Adipocyte (in vitro differentiated cells): ENCODE measurements around the gene ATXN7L1.

Source experiments
- DNase-seq: peaks from one replicate; pipeline ENCODE4 v3.0.0-alpha.2; 2015; ENCODE audit warnings: low read depth
- H3K27me3 ChIP-seq: replicated peaks from 2 replicates; pipeline ENCODE4 v1.7.0; 2013; ENCODE audit warnings: mild to moderate bottlenecking, low read length, moderate library complexity; ENCODE audit not compliant: control insufficient read depth, insufficient read depth
- H3K36me3 ChIP-seq: 2 replicates; pipeline ENCODE4 v1.7.0; 2013; ENCODE audit warnings: low read length, mild to moderate bottlenecking, moderate library complexity; ENCODE audit not compliant: control insufficient read depth, insufficient read depth, severe bottlenecking
- H3K4me1 ChIP-seq: 2 replicates; pipeline ENCODE4 v1.7.0; 2013; ENCODE audit warnings: mild to moderate bottlenecking, low read length, moderate library complexity; ENCODE audit not compliant: control insufficient read depth, insufficient read depth
- H3K4me3 ChIP-seq: 2 replicates; pipeline ENCODE4 v1.7.0; 2013; ENCODE audit warnings: mild to moderate bottlenecking, low read length, moderate library complexity
- H3K9ac ChIP-seq: 2 replicates; pipeline ENCODE4 v1.7.0; 2013; ENCODE audit warnings: mild to moderate bottlenecking, low read length, moderate library complexity
- H3K9me3 ChIP-seq: 2 replicates; pipeline ENCODE4 v1.7.0; 2013; ENCODE audit warnings: mild to moderate bottlenecking, low read length, moderate library complexity; ENCODE audit not compliant: control insufficient read depth

ATXN7L1 gene

DNA sequence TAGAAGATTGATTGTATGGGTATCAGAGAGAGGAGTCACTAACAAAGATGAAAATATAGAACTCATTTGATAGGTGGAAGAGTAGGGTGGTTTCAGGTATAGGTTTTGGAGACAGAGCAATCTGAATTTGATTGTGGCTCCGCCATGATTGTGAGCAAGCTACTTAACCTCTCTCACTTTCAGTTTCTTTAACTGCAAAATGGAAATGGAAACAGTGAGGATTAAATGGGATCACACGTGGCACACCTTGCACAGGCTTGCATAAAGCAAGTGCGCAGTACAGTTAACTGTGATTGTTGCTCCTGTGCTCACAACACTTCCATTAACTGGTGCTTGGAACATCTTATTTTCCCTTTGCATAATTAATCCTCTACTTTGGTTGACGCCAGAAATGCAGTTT lies 54.9 kb downstream of the ATXN7L1 start:
- Histone ChIP-seq H3K4me3 (no peak overlapping the region), H3K36me3 (peaks cover 6% of the 10 kb centered on the region), H3K9me3 (no peaks in the 10 kb centered on the region), H3K27me3 (no peaks in the 10 kb centered on the region), H3K9ac (no peak overlapping the region), H3K4me1 (peaks cover 22% of the 10 kb centered on the region)
- DNase-seq = no peak

DNA sequence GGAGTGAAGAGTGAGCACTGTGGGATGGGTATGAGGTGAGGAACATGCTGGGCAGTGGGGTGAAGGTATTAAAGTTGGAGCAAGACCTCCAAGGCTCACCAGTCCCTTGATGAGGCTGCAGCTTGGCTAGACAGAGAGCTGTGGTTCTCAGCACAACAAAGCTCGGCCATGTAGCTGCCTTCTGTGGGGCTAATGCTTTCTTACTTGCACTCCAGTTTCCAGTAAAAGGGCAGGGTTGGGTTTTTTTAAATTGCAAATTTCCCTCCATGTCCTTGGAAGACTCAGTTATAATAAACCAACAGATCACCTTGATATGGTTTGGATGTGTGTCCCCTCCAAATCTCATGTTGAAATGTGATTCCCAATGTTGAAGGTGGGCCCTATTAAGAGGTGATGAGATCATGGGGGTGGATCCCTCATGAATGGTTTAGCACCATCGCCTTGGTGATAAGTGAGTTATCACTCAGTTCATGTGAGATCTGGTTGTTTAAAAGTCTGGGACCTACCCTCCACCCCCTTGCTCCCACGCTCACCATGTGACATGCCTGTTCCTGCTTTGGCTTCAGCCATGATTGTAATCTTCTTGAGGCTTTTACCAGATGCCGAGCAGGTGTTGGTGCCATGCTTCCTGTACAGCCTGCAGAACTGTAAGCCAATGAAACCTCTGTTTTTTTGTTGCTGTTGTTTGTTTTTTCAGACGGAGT lies 55.9 kb downstream of the ATXN7L1 start:
- Histone ChIP-seq H3K27me3 (no peaks in the 10 kb centered on the region), H3K36me3 (peaks cover 6% of the 10 kb centered on the region), H3K9me3 (no peaks in the 10 kb centered on the region), H3K4me3 (no peak overlapping the region), H3K9ac (no peak overlapping the region), H3K4me1 (peaks cover 22% of the 10 kb centered on the region)
- no peak for DNase-seq

DNA sequence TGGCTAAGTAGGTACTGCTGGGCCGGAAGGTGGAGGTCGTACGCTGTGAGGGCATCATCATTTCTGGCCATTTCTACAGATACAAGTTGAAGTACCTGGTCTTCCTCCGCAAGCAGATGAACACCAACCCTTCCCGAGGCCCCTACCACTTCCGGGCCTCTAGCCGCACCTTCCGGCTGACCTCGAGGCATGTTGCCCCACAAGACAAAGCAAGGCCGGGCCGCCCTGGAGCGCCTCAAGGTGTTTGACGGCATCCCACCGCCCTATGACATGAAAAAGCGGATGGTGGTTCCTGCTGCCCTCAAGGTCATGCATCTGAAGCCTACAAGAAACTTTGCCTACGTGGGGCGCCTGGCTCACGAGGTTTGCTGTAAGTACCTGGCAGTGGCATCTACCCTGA lies 56.8 kb downstream of the ATXN7L1 start:
- Histone ChIP-seq H3K36me3 (peaks cover 6% of the 10 kb centered on the region), H3K9me3 (no peaks in the 10 kb centered on the region), H3K4me1 (peaks cover 27% of the 10 kb centered on the region), H3K4me3 (no peak overlapping the region), H3K9ac (no peak overlapping the region), H3K27me3 (no peaks in the 10 kb centered on the region)
- no peak for DNase-seq

DNA sequence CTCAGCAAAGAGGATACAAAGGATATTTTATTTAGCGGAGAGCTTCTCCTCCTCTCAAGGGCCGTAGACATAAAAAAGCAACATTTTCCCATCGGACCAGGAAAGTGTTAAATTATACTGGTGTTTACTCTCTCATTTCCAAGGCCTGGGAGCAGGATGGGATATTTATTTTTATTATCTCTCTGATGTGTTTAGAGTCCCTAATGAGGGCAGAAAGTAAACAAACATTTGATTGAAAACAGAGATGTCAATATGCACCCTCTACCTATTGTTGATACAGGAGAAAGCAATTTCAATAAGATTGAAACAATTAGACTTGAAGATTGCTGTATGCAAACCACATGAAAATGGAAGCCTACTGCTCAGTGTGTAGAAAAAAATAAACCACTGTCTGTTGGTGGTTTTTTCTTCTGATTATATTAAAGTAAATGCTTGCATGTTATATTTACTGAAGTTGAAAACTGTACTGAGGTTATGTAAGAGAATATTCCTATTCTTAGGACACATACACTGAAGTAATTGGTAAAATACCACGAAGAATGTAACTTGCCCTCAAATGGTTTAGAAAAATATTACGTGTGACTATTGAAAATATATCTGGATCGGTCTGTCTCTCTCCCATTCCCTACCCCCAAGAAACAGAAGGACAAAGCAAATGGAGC lies 59.3 kb downstream of the ATXN7L1 start:
- Histone ChIP-seq H3K9me3 (no peaks in the 10 kb centered on the region), H3K4me3 (no peak overlapping the region), H3K4me1 (peaks cover 32% of the 10 kb centered on the region), H3K27me3 (no peaks in the 10 kb centered on the region), H3K36me3 (peaks cover 6% of the 10 kb centered on the region), H3K9ac (no peak overlapping the region)
- DNase-seq = no peak

DNA sequence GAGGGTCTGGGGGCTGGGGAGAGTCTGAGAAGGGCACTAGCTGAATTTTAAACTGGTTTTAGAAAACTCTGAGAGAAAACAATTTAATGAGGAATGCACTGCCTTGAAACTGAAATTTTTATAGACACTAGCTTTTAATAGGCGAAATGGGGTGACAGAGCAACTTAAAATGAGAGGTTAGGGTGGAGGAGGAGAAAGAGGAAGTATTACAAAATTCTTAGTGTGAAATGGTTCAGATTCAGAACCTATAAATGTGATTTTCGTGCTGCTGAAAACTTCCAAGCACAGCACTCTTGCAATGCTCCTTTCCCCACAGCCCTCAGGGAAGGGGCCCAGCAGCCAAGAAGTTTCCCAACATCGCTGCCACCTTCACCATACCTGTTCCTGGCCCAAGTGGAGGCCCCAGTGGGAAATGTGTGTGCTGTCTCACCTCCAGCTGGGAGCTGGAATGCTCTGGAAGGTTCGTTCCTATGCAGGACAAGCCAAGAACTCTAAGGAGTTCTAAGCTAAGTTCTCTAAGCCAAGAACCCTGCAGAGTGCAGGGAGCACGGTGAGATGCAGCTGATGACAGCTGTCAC lies 60.0 kb downstream of the ATXN7L1 start:
- no peaks in the 10 kb centered on the region for H3K27me3 ChIP-seq
- peaks cover 32% of the 10 kb centered on the region for H3K4me1 ChIP-seq
- H3K9ac ChIP-seq = no peak overlapping the region
- peaks cover 6% of the 10 kb centered on the region for H3K36me3 ChIP-seq
- no peaks in the 10 kb centered on the region for H3K9me3 ChIP-seq
- H3K4me3 ChIP-seq = no peak overlapping the region
- DNase-seq = no peak

DNA sequence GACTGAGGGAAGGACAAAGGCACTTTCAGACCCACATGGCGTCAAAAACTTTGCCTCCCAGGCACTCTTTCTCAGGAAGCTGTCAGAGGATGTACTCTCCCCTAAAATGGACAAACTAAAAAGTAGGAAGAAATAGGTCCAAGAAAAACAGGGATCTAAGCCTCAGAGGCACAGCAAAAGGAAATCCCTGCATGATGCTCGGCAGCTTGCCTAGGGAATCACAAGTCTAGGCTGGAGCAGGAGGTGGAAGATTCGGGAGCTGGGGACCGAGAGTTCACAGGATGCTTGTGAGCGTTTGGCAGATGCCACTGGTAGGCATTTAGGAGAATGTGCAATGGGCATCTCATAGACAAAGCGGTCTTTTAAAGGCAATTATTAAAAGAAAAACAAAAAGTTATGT lies 60.8 kb downstream of the ATXN7L1 start:
- Histone ChIP-seq H3K4me1 (peaks cover 32% of the 10 kb centered on the region), H3K9me3 (no peaks in the 10 kb centered on the region), H3K4me3 (no peak overlapping the region), H3K36me3 (peaks cover 4% of the 10 kb centered on the region), H3K9ac (no peak overlapping the region), H3K27me3 (no peaks in the 10 kb centered on the region)
- DNase-seq = no peak

DNA sequence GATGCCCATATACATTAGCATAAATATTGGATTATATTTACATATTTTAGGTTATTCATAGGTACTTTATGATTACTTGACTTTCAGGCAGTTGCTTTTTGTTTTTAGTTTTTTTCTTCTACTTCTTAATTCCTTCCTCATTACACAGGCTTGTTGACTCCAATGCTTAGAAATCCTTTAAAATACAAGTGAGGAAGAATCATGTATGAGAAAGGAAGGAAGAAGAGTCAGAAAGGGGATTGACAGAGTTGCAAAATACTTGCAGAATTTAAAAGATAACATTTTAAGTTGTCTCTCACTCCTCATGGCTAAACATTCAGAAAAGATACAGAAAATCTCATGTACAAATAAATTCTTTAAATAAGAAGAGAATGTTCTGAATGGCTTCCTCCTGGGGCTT lies 61.9 kb downstream of the ATXN7L1 start:
- DNase-seq = no peak
- peaks cover 32% of the 10 kb centered on the region for H3K4me1 ChIP-seq
- H3K36me3 ChIP-seq = no peaks in the 10 kb centered on the region
- no peak overlapping the region for H3K4me3 ChIP-seq
- no peaks in the 10 kb centered on the region for H3K27me3 ChIP-seq
- no peak overlapping the region for H3K9ac ChIP-seq
- H3K9me3 ChIP-seq = no peaks in the 10 kb centered on the region

DNA sequence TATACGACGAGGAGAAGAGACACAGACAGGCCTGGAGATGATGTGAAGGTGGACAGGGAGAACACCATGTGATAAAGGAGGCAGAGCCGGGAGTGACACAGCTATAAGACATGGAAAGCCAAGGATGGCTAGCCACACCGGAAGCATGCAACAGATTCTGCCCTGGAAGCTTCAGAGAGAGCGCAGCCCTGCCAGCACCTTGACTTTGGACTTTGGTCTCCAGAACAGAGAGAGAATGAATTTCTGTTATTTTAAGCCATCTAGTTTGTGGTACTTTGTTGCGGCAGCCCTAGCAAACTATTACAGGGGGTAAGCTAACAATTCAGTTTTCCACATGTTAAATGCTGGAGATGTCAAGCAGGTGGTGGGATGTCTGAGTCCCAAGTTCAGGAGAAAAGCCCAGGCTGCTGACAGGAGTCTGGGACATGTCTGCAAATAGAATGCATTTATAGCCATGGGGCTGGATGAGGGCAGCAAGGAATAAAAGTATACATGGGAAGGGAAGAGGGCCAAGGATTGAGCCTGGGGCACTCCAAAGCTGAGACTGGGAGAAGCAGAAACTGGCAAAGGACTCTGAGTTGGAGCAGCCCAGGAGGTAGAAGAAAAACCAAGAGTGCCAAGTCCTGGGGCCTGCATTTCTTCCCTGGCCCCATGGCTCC lies 65.1 kb downstream of the ATXN7L1 start:
- Histone ChIP-seq H3K27me3 (no peaks in the 10 kb centered on the region), H3K36me3 (no peaks in the 10 kb centered on the region), H3K4me3 (no peak overlapping the region), H3K4me1 (peaks cover 32% of the 10 kb centered on the region), H3K9me3 (no peaks in the 10 kb centered on the region), H3K9ac (no peak overlapping the region)
- DNase-seq = no peak

DNA sequence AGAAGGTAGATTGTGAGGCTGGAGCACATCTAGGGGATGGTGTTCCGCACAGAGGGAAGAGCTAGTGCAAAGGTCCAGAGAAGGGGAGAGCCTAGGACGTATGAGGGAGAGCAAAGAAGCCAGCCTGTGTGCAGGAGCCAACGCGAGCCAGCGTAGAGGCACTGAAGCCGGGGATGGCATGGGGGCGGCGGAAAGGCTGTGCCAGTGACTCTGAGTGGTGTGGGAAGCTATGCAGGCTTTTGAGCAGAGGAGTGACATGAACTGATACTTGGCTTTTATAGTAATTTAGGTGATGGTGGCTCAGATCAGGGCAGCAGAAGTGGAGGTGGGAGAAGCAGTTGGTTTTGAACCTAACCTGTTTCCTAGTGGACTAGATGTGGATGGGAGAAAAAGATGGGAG lies 65.8 kb downstream of the ATXN7L1 start:
- H3K9ac ChIP-seq = no peak overlapping the region
- H3K36me3 ChIP-seq = no peaks in the 10 kb centered on the region
- H3K4me1 ChIP-seq = peaks cover 25% of the 10 kb centered on the region
- H3K9me3 ChIP-seq = no peaks in the 10 kb centered on the region
- H3K4me3 ChIP-seq = no peak overlapping the region
- no peak for DNase-seq
- no peaks in the 10 kb centered on the region for H3K27me3 ChIP-seq

DNA sequence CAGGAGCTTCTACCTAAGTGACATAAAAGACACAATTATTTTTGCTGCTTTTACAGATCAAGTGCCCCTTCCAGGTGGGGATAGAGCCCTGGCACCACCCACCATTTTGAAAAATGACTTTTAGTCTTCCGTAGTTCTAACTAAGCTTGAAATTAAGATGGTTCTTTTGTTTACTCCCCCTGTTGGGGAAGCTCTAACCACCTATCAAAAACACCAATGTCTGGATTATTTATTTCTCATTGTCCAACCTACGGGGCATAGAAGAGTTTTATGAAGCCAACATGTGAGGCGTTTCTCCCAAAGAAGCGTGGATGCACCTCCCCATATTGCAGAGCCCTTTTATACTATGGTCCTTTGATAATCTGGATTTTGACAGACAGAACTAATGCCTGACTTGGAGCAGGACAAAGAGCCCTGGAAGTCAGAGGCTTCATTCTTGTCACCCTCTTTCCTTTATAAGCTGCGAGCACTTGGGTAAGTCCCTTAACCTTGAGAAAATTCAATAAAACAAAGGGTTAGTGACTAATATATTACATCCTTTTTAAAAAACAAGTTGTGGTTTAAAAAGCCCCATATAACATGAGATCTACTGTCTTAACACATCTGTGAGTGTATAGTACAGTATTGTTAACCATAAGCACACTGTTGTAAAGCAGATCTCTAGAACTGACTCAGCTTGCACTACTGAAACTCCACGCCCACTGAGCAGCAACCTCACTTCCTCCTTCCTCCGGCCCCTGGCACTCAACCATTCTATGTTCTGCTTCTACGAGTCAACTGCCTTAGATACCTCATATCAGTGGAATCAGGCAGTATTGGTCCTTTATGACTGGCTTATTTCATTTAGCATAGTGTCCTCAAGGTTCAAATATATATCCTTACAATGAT lies 67.5 kb downstream of the ATXN7L1 start:
- H3K27me3 ChIP-seq = no peaks in the 10 kb centered on the region
- peaks cover 9% of the 10 kb centered on the region for H3K4me1 ChIP-seq
- no peaks in the 10 kb centered on the region for H3K9me3 ChIP-seq
- H3K4me3 ChIP-seq = no peak overlapping the region
- DNase-seq = no peak
- no peaks in the 10 kb centered on the region for H3K36me3 ChIP-seq
- H3K9ac ChIP-seq = no peak overlapping the region

DNA sequence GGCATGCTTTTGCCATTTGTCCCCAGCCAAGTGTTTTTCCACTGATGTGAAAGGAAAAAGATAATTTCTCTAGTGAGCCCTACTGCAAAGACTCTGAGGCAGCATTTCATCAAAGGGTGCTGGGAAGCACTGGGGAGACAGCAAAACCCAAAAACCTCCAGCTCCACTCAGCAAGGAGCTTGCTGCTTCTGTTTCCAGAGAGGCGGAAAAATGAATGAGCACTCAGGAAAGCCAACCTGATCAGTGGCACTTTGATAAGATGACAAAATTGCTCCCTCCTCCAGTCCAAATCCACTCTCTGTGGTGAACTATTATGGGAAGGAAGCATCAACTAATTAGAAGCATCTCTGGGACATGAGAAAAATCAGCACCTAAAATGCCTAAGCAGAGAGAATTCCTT lies 68.2 kb downstream of the ATXN7L1 start:
- H3K9ac ChIP-seq = no peak overlapping the region
- no peaks in the 10 kb centered on the region for H3K27me3 ChIP-seq
- peaks cover 9% of the 10 kb centered on the region for H3K4me1 ChIP-seq
- DNase-seq = no peak
- H3K36me3 ChIP-seq = no peaks in the 10 kb centered on the region
- H3K9me3 ChIP-seq = no peaks in the 10 kb centered on the region
- no peak overlapping the region for H3K4me3 ChIP-seq
